ENCODE results near the gene PRR13.
A peak's percentile ranks its signal among the peaks of the same experiment; 100 is the strongest.
"Not testable (repeated sequence)": the region's sequence is repeated elsewhere in the genome, so short reads cannot be mapped to it uniquely, and the experiment has no call there.

Gene PRR13

DNA sequence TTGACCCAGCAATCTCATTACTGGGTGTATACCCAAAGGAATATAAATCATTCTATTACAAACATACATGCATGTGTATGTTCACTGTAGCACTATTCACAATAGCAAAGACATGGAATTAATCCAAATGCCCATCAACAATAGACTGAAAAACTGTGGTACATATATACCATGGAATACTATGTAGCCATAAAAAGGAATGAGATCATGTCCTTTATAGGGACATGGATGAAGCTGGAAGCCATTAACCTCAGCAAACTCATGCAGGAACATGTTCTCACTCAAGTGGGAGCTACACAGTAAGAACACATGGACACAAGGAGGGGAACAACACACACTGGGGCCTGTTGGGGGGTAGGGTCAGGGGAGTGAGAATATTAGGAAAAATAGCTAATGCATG, 2.0 kb upstream of the PRR13 start:
- DNase-seq: not testable (repeated sequence)

DNA sequence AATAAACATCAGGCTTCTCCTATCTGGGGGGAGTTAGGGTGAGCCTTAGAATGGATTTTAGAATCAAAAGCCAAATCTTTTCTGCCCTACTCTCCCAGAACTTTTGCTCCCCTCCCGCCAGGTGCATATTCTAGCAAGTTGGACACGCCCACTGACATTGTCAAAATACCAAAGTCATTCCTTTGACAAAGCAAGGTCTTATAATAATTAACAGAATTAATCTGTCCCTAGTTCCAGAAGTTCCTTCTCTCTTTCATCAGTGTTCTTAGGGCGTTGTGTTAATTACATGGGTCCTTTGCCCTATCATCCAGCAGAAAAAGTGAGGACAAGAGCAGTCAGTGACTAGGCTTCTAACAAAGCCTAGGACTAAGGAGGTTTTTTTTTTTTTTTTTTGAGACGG, 2.4 kb downstream of the PRR13 start:
- no peak for DNase-seq

DNA sequence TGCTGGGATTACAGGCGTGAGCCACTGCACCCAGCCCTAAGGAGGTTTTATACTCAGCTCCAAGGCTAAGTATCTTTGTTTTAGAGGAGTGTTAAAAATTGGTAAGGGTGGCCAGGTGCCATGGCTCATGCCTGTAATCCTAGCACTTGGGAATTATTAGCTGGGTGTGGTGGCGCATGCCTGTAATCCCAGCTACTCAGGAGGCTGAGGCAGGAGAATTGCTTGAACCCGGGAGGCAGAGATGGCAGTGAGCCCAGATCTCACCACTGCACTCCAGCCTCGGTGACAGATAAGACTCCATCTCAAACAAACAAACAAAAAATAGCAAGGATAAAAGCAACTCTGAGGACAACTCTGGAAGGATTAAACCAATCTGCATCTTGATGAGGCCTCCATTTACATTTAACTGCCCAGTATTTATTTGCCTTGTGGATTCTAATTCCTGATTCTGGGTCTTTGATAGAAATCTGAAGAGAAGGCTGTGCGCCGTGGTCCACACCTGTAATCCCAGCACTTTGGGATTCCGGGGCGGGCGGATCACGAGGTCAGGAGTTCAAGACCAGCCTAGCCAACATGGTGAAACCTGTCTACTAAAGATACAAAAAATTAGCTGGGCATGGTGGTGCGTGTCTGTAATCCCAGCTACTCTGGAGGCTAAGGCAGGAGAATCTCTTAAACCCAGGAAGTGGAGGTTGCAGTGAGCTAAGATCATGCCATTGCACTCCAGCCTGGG, 3.2 kb downstream of the PRR13 start:
- DNase-seq: not testable (repeated sequence)

DNA sequence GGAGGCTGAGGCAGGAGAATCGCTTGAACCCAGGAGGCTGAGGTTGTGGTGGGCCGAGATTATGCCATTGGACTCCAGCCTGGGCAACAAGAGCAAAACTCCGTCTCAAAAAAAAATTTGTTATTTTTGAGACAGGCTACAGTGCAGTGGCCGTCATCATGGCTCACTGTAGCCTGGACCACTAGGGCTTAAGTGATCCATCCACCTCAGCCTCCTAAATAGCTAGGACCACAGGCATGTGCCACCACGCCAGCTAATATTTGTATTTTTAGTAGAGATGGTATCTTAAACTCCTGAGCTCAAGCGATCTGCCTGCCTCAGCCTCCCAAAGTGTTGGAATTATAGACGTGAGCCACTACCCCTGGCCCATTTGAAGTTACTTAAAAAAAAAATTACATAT, 9.4 kb downstream of the PRR13 start:
- no peak for DNase-seq

DNA sequence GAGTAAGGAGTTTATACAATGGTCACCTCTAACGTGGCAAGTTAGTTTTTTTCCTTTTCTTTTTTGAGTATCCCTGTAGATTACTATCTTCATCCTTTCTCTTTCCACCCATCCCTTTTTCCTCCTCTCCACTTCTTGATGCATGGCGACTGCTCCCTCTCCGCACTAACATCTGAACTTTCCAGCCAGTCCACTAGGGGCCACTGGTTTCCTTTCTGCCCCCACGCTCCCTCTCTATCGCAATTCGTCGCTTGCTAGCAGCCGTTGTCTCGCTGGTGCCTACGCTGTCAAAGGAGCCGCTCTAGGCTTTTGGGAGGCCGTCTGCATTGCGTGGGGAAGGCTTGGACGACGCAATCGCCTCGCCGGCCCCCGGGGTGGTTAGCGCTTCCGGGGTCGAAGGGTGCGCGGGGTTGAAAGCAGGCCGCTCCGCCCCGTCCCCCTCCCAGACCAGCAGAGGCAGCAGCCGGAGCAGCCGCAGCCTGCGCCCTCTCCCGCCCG, 10.2 kb downstream of the PRR13 start, which contains the start of gene PCBP2:
Gene PCBP2 (plus strand): TSS at position 442 of the 498 bp plus-strand sequence. CDS start 2,699 bp downstream, outside the sequence.
- peak; percentile 96 for DNase-seq

DNA sequence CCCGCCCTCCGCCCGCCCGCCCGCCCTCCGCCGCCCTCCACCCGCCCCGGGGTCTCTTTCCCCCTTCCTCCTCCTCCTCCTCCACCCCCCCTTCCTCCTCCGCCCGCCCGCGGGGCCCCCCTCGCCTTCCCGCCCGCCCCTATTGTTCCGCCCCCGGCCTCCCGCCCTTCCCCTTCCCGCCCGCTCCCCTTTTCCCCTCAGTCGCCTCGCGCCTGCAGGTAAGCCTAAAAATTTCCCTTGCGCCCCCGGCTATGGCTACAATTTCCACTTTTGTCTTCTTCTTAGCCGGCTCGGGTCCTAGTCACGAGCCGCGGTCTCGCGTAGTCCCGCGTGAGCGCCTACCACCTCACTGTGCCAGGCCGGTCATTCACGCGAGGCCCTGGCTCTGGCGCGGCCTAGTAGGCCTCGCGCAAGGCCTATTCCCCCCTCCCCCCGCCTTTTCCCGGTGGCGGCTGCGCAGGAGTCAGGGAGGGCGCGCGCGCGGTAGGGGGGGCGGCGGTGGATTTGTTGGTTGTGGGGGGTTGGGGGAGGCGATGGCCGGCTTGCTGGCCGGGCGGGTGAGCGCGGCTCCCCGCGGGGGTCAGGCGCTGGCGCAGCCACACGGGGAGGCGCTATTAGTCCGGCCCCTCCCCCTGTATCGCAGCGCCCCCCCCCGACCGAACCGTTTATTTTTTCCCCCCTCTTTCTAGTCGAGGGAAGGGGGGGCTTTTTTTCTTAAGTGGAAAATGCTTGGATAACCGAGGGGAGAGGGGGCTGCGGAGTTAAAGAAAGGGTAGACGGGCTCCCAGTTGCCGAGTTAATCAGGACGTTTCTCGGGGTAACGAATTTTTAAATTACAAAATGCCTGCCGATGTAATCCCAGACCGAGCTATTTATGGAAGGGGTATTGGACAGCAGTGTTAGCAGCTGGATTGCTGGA, 10.9 kb downstream of the PRR13 start:
- peak; percentile 75 for DNase-seq

DNA sequence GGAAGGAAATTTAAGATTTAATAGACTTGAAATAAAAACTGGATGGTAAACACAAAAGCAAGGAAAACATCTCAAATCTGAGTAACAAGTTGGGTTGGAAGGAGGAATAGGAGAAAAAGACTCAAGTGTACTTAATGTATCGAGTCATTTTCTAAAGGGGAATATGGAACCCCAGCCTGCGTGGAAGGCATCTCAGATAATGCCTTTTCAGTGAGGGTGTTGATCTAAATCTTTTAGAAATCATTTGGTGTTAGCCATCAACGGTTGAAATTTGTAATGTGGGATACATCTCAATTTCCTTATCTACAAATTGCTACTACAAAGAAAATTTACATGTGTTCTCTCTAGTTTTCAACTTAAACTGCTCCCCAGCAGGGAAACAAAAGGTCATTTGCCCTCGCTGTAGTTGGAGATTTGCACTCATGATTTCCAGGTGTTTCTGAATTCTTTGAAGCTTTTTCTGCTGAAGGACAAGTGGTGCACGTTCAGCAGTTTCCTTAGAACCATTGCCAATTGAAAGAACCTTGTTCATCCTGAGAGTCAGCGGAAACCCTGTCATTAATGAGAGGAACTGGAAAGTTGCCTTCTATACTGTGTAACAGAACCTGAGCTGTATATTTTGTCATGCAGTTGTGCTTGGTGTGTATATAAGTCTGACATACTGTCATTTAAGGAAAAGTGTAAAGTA, 12.6 kb downstream of the PRR13 start:
- DNase-seq: no peak

DNA sequence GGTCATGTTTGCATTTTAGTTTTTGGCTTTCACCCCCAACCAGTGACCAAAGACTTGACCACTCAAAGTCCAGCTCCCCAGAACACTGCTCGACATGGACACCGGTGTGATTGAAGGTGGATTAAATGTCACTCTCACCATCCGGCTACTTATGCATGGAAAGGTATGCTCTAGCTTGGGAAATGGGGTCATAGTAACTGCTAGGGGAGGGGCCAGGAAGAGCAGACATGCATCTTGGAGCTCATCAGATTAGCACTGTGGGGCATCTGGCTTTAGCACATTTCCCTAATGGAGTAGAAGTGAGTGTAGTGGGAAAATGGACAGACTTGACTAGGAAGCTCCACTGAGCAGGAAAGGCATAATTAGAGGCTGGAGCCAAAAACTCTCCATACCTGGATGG, 13.2 kb downstream of the PRR13 start:
- DNase-seq: no peak

DNA sequence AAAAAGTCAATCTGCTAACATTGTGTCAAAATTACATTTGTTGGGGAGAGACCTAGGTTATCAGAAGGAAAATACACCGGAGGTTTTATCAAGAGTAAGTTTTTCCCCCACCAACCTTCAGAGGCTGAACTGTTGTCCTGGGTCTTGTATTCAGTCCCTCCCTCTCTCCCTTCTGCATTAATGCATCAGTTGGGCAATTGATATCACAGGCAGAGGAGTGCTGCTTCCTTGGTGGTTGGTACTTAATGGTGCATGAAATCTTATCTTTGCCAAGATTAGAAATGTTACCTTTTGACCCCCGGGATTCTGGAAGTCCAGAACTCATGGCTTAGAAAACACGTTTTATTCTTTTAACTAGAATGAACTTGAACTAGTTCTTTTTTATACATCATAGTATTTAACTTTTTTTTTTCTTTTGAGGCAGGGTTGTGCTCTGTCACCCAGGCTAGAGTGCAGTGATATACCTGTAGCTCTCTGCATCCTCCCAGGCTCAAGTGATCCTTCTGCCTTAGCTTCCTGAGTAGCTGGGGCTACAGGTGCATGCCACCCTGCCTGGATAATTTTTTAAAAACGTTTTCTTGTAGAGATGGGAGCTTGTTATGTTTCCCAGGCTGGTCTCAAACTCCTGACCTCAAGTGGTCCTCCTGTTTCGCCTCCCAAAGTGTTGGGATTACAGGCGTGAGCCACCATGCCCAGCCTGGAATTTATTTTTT, 15.3 kb downstream of the PRR13 start:
- no peak for DNase-seq

DNA sequence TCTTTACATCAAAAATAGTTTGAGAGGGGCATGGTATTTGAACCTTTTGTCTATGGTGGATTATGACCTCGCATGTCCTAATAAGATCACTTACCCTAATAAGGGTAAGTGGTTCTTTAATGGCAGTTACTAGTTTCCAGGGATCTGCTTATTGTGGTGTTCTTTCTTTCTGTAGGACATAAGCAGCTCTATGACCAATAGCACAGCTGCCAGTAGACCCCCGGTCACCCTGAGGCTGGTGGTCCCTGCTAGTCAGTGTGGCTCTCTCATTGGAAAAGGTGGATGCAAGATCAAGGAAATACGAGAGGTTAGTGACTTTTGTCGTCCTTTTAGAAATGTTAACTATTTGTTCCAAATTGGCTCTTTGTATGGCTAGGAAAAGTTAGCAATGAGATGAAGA, 17.6 kb downstream of the PRR13 start:
- no peak for DNase-seq

DNA sequence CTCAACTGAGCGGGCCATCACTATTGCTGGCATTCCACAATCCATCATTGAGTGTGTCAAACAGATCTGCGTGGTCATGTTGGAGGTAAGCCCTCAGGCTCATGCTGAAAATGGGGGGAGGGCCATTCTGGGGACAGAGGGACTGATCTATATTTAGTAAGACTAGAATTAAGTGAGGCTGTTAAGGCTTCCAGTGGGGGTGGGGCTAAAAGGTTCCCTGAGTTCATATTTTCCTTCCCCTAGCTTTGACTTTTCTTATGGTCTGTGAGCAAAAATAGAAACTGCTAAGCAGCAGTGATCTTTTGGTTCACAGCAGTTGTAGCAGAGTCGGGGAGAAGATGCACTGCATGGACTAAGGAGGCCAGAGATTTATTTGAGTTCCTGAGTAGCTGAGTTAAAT, 19.5 kb downstream of the PRR13 start:
- no peak for DNase-seq

DNA sequence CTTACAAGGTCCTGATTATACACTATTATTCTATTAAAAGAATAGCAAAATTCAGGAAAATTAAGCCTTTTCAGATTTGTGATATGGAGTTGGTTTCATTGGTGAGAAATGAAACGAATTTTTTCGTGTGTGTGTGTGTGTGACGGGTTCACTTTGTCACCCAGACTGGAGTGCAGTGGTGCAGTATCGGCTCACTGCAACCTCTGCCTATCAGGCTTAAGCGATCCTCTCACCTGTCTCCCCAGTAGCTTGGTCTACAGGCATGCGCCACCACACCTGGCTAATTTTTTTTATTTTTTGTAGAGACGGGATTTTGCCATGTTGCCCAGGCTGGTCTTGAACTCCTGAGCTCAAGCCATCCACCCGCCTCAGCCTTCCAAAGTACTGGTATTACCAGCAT, 20.1 kb downstream of the PRR13 start:
- DNase-seq: no peak

DNA sequence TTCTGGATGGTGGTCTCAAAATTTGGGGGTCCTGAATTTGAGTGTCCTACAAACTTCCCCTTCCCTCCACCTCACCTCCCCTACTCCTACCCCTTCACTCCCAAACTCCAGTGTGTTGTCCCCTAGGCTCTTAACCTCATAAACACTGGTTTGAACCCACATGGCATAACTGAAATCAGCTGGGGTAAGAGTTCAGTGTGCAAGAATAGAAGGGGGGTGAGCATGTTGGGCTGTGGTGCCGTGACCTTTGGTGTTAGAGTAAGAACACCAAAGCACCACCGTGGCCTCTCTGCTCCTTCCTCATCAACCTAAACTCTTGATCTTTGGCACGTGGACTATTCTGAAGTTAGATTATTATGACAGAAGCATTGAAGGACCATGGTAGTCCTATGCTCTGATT, 21.4 kb downstream of the PRR13 start:
- DNase-seq: no peak

DNA sequence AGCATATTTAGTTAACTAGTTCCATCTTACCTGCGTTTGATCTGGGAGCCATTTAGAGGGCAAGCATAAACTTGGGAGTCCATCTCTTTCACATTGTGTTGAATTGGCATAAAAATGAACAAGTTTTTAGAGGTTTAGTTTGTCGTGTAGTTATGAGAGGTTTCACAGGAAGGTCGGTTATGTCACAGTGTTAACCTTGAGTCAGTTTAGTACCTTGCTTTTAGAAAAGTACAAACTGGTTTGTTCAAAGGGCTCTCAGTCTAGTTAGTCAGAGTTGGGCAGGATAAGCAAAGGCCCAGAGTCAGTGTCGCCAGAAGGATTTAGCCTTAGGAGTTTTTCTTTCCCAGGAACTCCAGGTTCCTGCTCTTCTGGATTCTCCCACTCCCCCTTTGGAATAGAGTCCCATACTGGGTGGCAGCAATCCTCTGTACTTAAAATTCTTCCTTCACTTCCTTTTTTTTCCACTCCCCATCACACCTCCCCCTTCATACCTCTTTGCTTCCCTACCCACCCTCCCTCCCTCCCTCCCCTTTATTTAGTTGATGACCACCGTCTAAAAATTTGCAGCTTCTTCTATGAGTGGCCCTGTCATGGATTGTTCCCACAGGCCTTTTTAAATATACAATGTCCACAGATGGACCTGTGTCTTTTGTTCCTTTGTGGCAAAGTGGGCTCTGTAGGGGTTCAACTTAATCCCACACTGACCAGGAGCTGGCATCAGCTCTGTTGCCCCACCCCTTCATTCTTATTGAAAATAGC, 22.4 kb downstream of the PRR13 start:
- no peak for DNase-seq

DNA sequence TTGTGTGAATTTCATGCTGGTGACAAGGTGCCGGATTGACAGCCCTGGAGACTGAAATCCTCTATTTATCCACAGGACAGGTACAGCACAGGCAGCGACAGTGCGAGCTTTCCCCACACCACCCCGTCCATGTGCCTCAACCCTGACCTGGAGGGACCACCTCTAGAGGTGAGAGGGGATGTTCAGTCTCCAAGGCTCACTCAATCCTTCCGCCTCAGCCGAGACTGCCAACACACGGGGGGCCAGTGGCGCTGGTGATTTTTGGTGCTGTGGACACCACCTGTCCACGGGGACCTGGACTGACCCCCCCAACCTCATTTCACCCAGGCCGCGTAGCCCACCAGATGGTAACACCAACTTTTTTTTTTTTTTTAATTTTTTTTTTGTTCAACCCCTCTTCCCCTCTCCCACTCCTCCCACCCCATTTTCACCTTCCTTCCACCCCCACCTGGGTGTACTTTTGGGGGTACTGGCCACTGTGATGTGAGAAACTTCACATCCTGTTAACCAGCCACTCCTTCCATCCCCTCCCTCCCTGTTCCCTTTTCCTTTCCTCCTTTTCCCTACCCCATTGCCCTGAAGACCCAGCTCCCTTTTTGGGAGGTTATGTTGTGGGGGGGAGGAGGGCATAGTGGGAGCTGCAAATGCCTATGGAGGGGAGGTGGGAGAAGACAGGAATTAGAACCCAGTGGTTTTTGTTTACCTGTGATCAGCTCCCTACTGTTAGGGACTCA, 23.3 kb downstream of the PRR13 start:
- no peak for DNase-seq

DNA sequence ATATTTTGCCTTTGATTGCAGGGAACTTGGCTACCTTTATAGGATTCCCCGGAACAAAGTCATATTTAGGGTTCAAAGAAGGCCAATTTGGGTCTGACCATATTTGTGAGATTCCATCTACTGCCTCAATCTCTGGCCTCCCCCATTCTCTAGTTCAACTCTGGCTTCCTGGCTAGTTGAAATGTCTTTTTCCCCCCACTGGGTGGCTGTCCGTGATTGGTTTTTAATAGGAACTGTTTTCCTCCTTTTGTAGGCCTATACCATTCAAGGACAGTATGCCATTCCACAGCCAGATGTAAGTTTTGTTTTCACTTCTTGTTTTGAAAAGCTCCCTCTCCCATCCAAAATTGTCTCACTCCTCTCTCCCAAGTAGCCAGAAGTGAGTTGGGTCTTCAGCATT, 24.1 kb downstream of the PRR13 start:
- no peak for DNase-seq

DNA sequence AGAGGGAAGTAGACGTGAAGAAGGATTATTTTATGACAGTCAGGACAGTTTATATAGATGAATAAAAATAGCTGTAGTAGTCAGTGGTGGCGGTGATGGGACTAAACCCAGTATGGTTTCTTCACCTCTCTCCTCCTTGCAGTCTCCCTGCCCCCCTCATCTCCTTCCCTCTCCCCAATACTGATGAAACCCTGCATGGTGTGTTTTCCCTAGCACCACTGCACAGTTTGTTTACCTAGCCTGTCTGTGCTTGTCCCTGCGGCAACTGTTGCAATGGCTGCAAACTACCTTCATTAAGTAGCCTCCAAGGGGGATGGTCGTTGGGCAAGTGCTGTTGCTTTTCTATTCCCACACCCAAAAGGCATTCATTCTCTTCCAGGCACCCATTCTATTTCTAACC, 25.1 kb downstream of the PRR13 start:
- no peak for DNase-seq

DNA sequence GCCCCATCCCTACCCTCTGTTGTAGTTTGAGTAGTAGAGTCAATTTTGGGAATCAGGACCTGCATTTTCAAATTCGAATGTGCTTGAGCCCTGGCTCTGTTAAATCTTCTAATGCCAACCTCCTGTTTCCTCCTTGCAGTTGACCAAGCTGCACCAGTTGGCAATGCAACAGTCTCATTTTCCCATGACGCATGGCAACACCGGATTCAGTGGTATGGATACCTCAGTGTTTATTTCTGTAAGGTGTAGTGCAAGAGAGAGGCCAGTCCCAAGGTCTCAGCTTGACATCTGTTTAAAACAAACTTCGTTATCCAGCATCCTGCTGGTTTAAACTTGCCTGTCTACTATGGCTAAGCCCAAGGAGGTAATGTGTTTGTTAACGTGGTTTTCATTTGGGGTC, 25.5 kb downstream of the PRR13 start:
- no peak for DNase-seq

DNA sequence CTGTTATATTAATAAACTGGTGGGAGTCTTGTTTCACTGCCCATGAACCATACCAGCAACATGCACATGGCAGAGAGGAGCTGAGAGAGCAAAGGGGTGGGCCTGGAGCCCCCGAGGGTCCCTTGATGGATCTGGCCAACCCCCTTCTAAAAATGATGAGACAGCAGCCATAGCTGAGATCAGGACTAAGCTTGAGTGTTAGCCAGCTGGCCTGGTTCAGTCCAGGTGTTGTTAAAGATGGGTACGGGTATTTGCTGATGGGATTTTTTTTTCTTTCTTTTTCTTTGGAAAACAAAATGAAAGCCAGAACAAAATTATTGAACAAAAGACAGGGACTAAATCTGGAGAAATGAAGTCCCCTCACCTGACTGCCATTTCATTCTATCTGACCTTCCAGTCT, 26.3 kb downstream of the PRR13 start:
- DNase-seq: no peak

DNA sequence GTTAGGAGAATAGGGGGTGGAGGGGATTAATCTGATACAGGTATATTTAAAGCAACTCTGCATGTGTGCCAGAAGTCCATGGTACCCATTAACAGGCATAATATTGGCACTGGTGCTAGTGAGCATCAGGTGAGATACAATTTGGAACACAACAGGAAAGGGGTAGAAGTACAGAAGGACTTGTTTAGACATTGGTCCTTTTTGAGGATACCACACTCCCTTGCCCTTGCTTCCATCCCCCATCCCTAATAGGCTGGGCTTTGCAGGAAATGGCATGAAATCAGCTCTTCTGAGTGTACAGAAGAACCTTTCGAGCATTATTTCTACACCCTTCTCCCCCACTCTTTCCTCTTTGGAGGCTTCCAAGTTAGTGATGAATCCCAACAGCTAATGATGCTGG, 26.7 kb downstream of the PRR13 start:
- no peak for DNase-seq

DNA sequence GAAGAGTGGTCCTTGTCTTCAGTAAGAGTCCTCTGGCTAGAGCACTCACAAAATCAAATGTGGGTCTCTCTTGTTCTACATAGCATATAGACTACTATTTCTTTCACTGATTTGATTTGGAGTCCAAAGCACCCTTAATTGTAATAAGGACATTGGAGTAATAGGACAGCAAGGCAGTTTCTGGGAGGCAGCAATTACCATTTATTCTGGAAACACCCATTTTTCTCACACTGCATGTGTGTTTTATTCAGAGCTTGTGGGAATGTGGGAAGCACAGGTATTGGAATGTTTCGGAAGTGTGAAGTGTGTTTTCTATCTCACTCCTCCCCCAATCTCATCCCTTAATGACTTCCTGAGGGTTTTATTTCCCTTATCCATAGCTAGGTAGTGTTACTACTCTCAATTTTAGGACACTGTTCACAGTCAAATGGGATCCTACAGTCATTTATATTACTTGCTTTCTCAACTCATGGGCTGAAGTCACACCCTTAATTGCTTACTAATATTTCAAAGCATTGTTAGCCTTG, 30.6 kb downstream of the PRR13 start:
- no peak for DNase-seq

Measured in activated CD4-positive, alpha-beta T cell treated with anti-CD3 and anti-CD28 coated beads, Interleukin-2, amount 50 U/mL, for 1 hour (primary cell).